Gastrocnemius medialis (tissue), 4 donors: Measurements from ENCODE around the gene SOCS7. TPM values are rescaled to one million over a fixed set of nuclear protein-coding genes. Genes with fewer than 3 reads are reported as not detected.

Experiments
- ATAC-seq, 2 donors: fragments of 150-250 bp; one replicate each; pipeline ENCODE4 v1.9.1; 2016
- DNase-seq, 2 donors: peaks; one replicate each; pipeline ENCODE4 v3.0.0-alpha.2; 2019
- H3K27ac ChIP-seq, 4 donors: fragments of 200-600 bp; sonication (generic); 1 replicate in 1 of 4; 2 replicates in 3 of 4; pipeline ENCODE4 v1.5.1; 2016 to 2018; ENCODE audit warnings: mild to moderate bottlenecking in 2 of 4, moderate library complexity in 1 of 4
- H3K27me3 ChIP-seq, 3 donors: fragments of 200-600 bp; sonication (generic) in 2 of 3; 1 replicate in 1 of 3; 2 replicates in 2 of 3; pipeline versions ENCODE4 v1.5.1 to v1.6.0; 2016 to 2019; ENCODE audit warnings: mild to moderate bottlenecking in 1 of 3, moderate library complexity in 1 of 3
- H3K36me3 ChIP-seq, 2 donors: fragments of 200-600 bp; sonication (generic) in 1 of 2; one replicate each; pipeline ENCODE4 v1.5.1; 2017 to 2018
- H3K4me1 ChIP-seq, 2 donors: fragments of 200-600 bp; sonication (generic) in 1 of 2; one replicate each; pipeline ENCODE4 v1.5.1; 2016 to 2017; ENCODE audit warnings: mild to moderate bottlenecking in 2 of 2
- H3K4me3 ChIP-seq, 4 donors: fragments of 200-600 bp; sonication (generic) in 3 of 4; 1 replicate in 1 of 4; 2 replicates in 3 of 4; pipeline ENCODE4 v1.5.1; 2016 to 2019; ENCODE audit warnings: mild to moderate bottlenecking in 2 of 4
- H3K9me3 ChIP-seq, 3 donors: fragments of 200-600 bp; sonication (generic) in 2 of 3; 1 replicate in 1 of 3; 2 replicates in 2 of 3; pipeline ENCODE4 v1.5.1; 2016 to 2019
- POLR2A ChIP-seq, 2 donors: fragments of 450-650 bp; IDR thresholded peaks; one replicate each; pipeline ENCODE4 v1.6.1; 2017; ENCODE audit warnings: antibody characterized with exemption in 2 of 2, mild to moderate bottlenecking in 2 of 2, moderate library complexity in 2 of 2
- in situ Hi-C, 4 donors: fragments of 200-750 bp; cut with MboI; loops; one replicate each; pipeline versions ENCODE4 v1.15.0 to v1.8.0; 2017; ENCODE audit warnings: low sequenced_read_pairs in 4 of 4
- intact Hi-C: fragments of 100-400 bp; cut with DNase I; formaldehyde crosslinking; loops from one replicate; pipeline ENCODE4 v1.15.1; 2023; ENCODE audit warnings: low total_unique reads
- total RNA-seq, 4 donors: library from RNA; depleted of rRNA; stranded (reverse); fragments of >200 nt; gene quantifications; one replicate each; pipeline versions ENCODE4 v1.1.0 to v1.2.3, GENCODE V29; 2016
- TF ChIP-seq, protein P1 (sequence below), 5 experiments: fragments of 450-650 bp in 3 of 5; fragments of 200-600 bp in 2 of 5; sonication (generic) in 2 of 5; IDR thresholded peaks in 4 of 5; conservative IDR thresholded peaks in 1 of 5; 1 replicate in 4 of 5; 2 replicates in 1 of 5; pipeline ENCODE4 v1.5.1; 2016 to 2019; ENCODE audit warnings: antibody characterized with exemption in 5 of 5, mild to moderate bottlenecking in 3 of 5, moderate library complexity in 3 of 5

Gene SOCS7
- total RNA-seq, 4 donors from 2014 or later, result 16.3 to 19.9 (median 19.5) TPM

DNA sequence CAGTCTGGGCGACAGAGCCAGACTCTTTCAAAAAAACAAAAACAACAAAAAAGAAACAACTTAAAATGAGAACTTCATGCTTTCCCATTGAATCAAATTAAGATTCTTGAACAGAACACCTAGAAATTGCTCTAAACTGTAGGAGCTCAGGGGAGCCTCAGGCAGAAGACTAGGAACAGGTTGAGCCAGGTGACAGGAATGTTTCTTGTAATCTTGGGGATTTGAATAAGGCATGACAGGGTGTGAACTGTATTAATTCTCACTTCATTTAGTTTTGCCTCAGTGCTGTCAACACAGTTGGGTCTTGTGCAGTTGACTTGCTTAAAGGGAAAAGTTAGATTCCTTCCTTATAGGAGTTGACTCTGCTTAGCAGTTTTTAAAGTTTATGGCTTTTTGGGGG is 27.8 kb downstream of the SOCS7 start:
- TF ChIP-seq POLR2A (IDR thresholded peaks at IDR 0.05), result no peak
- TF ChIP-seq, protein P1, sequence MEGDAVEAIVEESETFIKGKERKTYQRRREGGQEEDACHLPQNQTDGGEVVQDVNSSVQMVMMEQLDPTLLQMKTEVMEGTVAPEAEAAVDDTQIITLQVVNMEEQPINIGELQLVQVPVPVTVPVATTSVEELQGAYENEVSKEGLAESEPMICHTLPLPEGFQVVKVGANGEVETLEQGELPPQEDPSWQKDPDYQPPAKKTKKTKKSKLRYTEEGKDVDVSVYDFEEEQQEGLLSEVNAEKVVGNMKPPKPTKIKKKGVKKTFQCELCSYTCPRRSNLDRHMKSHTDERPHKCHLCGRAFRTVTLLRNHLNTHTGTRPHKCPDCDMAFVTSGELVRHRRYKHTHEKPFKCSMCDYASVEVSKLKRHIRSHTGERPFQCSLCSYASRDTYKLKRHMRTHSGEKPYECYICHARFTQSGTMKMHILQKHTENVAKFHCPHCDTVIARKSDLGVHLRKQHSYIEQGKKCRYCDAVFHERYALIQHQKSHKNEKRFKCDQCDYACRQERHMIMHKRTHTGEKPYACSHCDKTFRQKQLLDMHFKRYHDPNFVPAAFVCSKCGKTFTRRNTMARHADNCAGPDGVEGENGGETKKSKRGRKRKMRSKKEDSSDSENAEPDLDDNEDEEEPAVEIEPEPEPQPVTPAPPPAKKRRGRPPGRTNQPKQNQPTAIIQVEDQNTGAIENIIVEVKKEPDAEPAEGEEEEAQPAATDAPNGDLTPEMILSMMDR (IDR thresholded peaks at IDR 0.05 in 4 of 5, conservative IDR thresholded peaks at IDR 0.05 in 1 of 5), result no peak
- Histone ChIP-seq H3K4me3 (no peak overlapping the region), H3K36me3 (peaks cover 0 to 52% of the 10 kb centered on the region in 2 donors), H3K4me1 (no peaks in the 10 kb centered on the region), H3K9me3 (no peaks in the 10 kb centered on the region), H3K27ac (no peak overlapping the region), H3K27me3 (no peaks in the 10 kb centered on the region)
- no peak for ATAC-seq
- intact Hi-C loops (no loop called here), in situ Hi-C loops (no loop called here)
- no peak for DNase-seq

DNA sequence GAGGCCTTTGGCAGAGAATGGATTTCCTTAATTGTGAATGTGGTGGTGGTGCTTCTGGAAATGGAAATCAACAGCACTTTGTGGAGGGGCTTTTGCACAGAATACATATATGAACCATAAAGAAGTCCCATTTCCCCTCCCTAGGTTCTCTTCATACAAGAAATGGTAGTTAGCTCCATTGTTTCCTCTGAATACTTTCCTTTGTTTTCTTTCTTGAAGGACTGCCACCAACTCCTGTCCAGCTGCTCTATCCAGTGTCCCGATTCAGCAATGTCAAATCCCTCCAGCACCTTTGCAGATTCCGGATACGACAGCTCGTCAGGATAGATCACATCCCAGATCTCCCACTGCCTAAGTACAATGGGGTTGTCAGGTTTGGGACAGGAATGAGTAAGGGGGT is 43.4 kb downstream of the SOCS7 start:
- TF ChIP-seq, protein P1 (IDR thresholded peaks at IDR 0.05 in 4 of 5, conservative IDR thresholded peaks at IDR 0.05 in 1 of 5), result no peak
- no peak for TF ChIP-seq POLR2A (IDR thresholded peaks at IDR 0.05)
- H3K9me3 ChIP-seq, result no peaks in the 10 kb centered on the region
- no peak for DNase-seq
- intact Hi-C loops, result no loop called here
- H3K4me3 ChIP-seq, result no peak overlapping the region
- no peak for ATAC-seq
- H3K36me3 ChIP-seq, result peaks cover 3 to 38% of the 10 kb centered on the region in 2 donors
- no peak overlapping the region for H3K27ac ChIP-seq
- in situ Hi-C loops, result no loop called here
- H3K27me3 ChIP-seq, result no peaks in the 10 kb centered on the region
- no peaks in the 10 kb centered on the region for H3K4me1 ChIP-seq

DNA sequence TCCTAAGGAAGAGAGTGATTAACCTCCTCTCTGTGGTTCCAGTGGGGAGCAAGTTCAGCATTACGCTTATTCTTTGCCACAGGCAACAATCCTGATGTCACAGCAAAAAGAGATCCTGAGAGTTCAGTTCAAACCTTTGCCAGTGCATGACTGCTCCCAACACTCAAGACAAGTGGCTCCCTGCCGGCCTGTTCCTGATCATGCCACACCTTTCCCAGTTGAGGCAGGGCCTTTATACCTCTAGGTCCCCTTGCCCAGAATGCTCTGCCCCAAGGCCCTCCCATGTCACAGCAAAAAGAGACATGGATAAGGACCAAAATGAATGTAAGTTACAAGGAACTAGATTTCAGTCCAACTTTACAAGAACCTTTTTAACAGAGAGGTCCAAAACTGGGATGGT is 45.6 kb downstream of the SOCS7 start:
- ATAC-seq (no peak), DNase-seq (no peak)
- no peak overlapping the region for H3K27ac ChIP-seq
- H3K4me3 ChIP-seq, result no peak overlapping the region
- peaks cover 3 to 59% of the 10 kb centered on the region in 2 donors for H3K36me3 ChIP-seq
- H3K27me3 ChIP-seq, result no peaks in the 10 kb centered on the region
- TF ChIP-seq, protein P1 (IDR thresholded peaks at IDR 0.05 in 4 of 5, conservative IDR thresholded peaks at IDR 0.05 in 1 of 5), result no peak
- TF ChIP-seq POLR2A (IDR thresholded peaks at IDR 0.05), result no peak
- in situ Hi-C loops (no loop called here), intact Hi-C loops (no loop called here)
- H3K9me3 ChIP-seq, result no peaks in the 10 kb centered on the region
- no peaks in the 10 kb centered on the region for H3K4me1 ChIP-seq

DNA sequence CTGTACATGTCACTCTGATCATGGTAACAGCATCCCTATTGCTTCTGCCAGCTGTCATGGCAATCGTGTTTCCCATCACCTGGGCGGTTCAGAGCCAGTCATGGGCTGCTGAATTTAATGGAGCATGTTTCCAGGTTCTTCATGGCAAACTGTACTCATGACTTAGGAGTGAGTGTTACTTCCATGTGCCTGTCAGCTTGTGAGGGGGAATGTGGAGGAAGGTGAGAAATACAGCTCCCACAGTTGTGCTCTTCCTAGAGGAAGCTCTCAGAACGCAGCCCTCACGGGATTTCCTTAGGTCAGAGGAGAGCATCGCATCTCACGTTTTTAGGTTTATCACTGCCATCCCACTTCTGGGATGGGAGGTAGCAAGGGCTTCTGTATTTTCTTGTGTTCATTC is 48.6 kb downstream of the SOCS7 start:
- in situ Hi-C loops (no loop called here), intact Hi-C loops (no loop called here)
- TF ChIP-seq, protein P1 (IDR thresholded peaks at IDR 0.05 in 4 of 5, conservative IDR thresholded peaks at IDR 0.05 in 1 of 5), result no peak
- TF ChIP-seq POLR2A (IDR thresholded peaks at IDR 0.05), result no peak
- no peaks in the 10 kb centered on the region for H3K4me1 ChIP-seq
- no peaks in the 10 kb centered on the region for H3K27me3 ChIP-seq
- H3K27ac ChIP-seq, result no peak overlapping the region
- ATAC-seq (no peak), DNase-seq (no peak)
- H3K4me3 ChIP-seq, result no peak overlapping the region
- no peaks in the 10 kb centered on the region for H3K9me3 ChIP-seq
- H3K36me3 ChIP-seq, result peaks cover 3 to 56% of the 10 kb centered on the region in 2 donors

DNA sequence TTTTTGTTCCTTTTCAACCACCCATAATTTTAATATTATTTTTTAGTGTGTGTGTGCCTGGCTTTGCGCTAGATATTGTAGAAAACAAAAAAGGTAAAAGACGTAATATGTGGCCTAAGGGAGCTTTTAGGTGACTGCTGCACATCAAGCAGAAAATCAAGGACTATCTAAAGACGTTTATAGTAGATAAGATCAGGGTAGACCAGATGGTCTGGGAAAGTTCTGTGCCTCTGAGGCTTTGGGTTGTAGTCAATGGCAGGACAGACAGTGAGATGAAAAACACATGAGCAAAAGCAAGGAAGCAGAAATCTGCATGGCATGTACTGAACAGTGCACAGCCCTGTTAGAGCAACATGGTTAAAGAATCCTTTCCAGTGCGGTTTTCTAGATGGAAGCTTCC is 49.8 kb downstream of the SOCS7 start:
- Histone ChIP-seq H3K36me3 (peaks cover 0 to 44% of the 10 kb centered on the region in 2 donors), H3K27ac (no peak overlapping the region), H3K27me3 (no peaks in the 10 kb centered on the region), H3K4me1 (no peaks in the 10 kb centered on the region), H3K9me3 (no peaks in the 10 kb centered on the region), H3K4me3 (no peak overlapping the region)
- TF ChIP-seq, protein P1 (IDR thresholded peaks at IDR 0.05 in 4 of 5, conservative IDR thresholded peaks at IDR 0.05 in 1 of 5), result no peak
- TF ChIP-seq POLR2A (IDR thresholded peaks at IDR 0.05), result no peak
- DNase-seq, result no peak
- ATAC-seq, result no peak
- in situ Hi-C loops, result no loop called here
- intact Hi-C loops, result no loop called here
